ENCODE data around the gene COL15A1.

COL15A1 gene

GRCh38 chr9:98940276-98940675 is 3.4 kb upstream of the COL15A1 start:
- Histone ChIP-seq H3K79me2 (ENCODE audit: low read length) (no peaks in the 10 kb centered on the region), H3K4me3 (ENCODE audit: low read length) (no peak overlapping the region), H3K27me3 (replicated peaks; ENCODE audit: insufficient read depth, low read length) (peaks cover 13% of the 10 kb centered on the region; the same call in 1 of the 2 replicates), H3K36me3 (replicated peaks; ENCODE audit: insufficient read depth, low read length) (no peaks in the 10 kb centered on the region), H3K9me3 (replicated peaks; ENCODE audit: insufficient read depth, low read length) (no peaks in the 10 kb centered on the region), H3F3A (ENCODE audit: insufficient read depth, low read length) (no peaks in the 10 kb centered on the region), H3K9me2 (replicated peaks; ENCODE audit: insufficient read depth, low read length) (no peaks in the 10 kb centered on the region), H4K20me1 (ENCODE audit: insufficient read depth, low read length) (no peaks in the 10 kb centered on the region), H2AFZ (ENCODE audit: low read length) (no peak overlapping the region), H3K9ac (ENCODE audit: low read length) (no peak overlapping the region), H3K4me1 (ENCODE audit: low read length) (no peaks in the 10 kb centered on the region), H3K4me2 (ENCODE audit: low read depth, low read length) (no peak overlapping the region), H3K27ac (ENCODE audit: low read length) (no peak overlapping the region)
- DNase-seq, result no peak
- TF ChIP-seq CTCF (IDR thresholded peaks at IDR 0.05; ENCODE audit: low read length) (no peak), EZH2 (optimal IDR thresholded peaks at IDR 0.05; ENCODE audit: low read depth, low read length) (no peak), EZH2phosphoT487 (IDR thresholded peaks at IDR 0.05; ENCODE audit: low read length) (no peak)

GRCh38 chr9:98941946-98942523 is 1.7 kb upstream of the COL15A1 start:
- Histone ChIP-seq H3F3A (ENCODE audit: insufficient read depth, low read length) (no peaks in the 10 kb centered on the region), H3K4me3 (ENCODE audit: low read length) (no peak overlapping the region), H3K9me2 (replicated peaks; ENCODE audit: insufficient read depth, low read length) (no peaks in the 10 kb centered on the region), H2AFZ (ENCODE audit: low read length) (no peak overlapping the region), H4K20me1 (ENCODE audit: insufficient read depth, low read length) (no peaks in the 10 kb centered on the region), H3K4me2 (ENCODE audit: low read depth, low read length) (no peak overlapping the region), H3K9ac (ENCODE audit: low read length) (no peak overlapping the region), H3K27ac (ENCODE audit: low read length) (no peak overlapping the region), H3K4me1 (ENCODE audit: low read length) (no peaks in the 10 kb centered on the region), H3K36me3 (replicated peaks; ENCODE audit: insufficient read depth, low read length) (no peaks in the 10 kb centered on the region), H3K27me3 (replicated peaks; ENCODE audit: insufficient read depth, low read length) (peaks cover 13% of the 10 kb centered on the region; the same call in 1 of the 2 replicates), H3K79me2 (ENCODE audit: low read length) (no peaks in the 10 kb centered on the region), H3K9me3 (replicated peaks; ENCODE audit: insufficient read depth, low read length) (no peaks in the 10 kb centered on the region)
- no peak for DNase-seq
- TF ChIP-seq EZH2 (optimal IDR thresholded peaks at IDR 0.05; ENCODE audit: low read depth, low read length), result no peak
- no peak for TF ChIP-seq CTCF (IDR thresholded peaks at IDR 0.05; ENCODE audit: low read length)
- TF ChIP-seq EZH2phosphoT487 (IDR thresholded peaks at IDR 0.05; ENCODE audit: low read length), result no peak

GRCh38 chr9:98942906-98943681 is 613 bp upstream of the COL15A1 start:
- no peak overlapping the region for H3K4me2 ChIP-seq (ENCODE audit: low read depth, low read length)
- no peaks in the 10 kb centered on the region for H3K36me3 ChIP-seq (replicated peaks; ENCODE audit: insufficient read depth, low read length)
- no peak overlapping the region for H3K4me3 ChIP-seq (ENCODE audit: low read length)
- H4K20me1 ChIP-seq (ENCODE audit: insufficient read depth, low read length), result no peaks in the 10 kb centered on the region
- no peak overlapping the region for H3K27ac ChIP-seq (ENCODE audit: low read length)
- TF ChIP-seq EZH2phosphoT487 (IDR thresholded peaks at IDR 0.05; ENCODE audit: low read length), result no peak
- H2AFZ ChIP-seq (ENCODE audit: low read length), result no peak overlapping the region
- no peak overlapping the region for H3K9ac ChIP-seq (ENCODE audit: low read length)
- no peaks in the 10 kb centered on the region for H3K4me1 ChIP-seq (ENCODE audit: low read length)
- H3K9me2 ChIP-seq (replicated peaks; ENCODE audit: insufficient read depth, low read length), result no peaks in the 10 kb centered on the region
- no peak for DNase-seq
- H3K27me3 ChIP-seq (replicated peaks; ENCODE audit: insufficient read depth, low read length), result peaks cover 13% of the 10 kb centered on the region; the same call in 1 of the 2 replicates
- H3K9me3 ChIP-seq (replicated peaks; ENCODE audit: insufficient read depth, low read length), result no peaks in the 10 kb centered on the region
- H3F3A ChIP-seq (ENCODE audit: insufficient read depth, low read length), result no peaks in the 10 kb centered on the region
- no peaks in the 10 kb centered on the region for H3K79me2 ChIP-seq (ENCODE audit: low read length)
